WTC11 (cell line): ENCODE measurements around the gene CHRNA4. TPM values are rescaled to one million over a fixed set of nuclear protein-coding genes. Genes with fewer than 3 reads are reported as not detected.

Experiments
- ATAC-seq: fragments of 200-7000 bp; cut with Tn5 transposase; 2 replicates; pipeline ENCODE4 v1.10.0; 2021; ENCODE audit warnings: mild to moderate bottlenecking, moderate library complexity
- CTCF ChIA-PET: fragments of 300-600 bp; sonication (Branson Sonifier 250); formaldehyde crosslinking; loops from one replicate; lab custom pipeline; 2021; ENCODE audit warnings: antibody characterized with exemption; lab: Charles Lee
- POLR2A ChIA-PET: fragments of 350-600 bp; sonication (Branson Sonifier 250); formaldehyde crosslinking; loops from one replicate; lab custom pipeline; 2021; ENCODE audit warnings: antibody characterized with exemption; lab: Charles Lee
- DNase-seq: peaks from one replicate; pipeline ENCODE4 v3.0.0; 2021; ENCODE audit warnings: low spot score
- H3K27ac Mint-ChIP-seq: 2 replicates; pipeline ENCODE4 v1.8.0; 2021; ENCODE audit warnings: mixed read lengths
- H3K27me3 Mint-ChIP-seq: 2 replicates; pipeline ENCODE4 v1.8.0; 2021; ENCODE audit warnings: low read depth, mild to moderate bottlenecking, moderate library complexity, mixed read lengths
- H3K36me3 Mint-ChIP-seq: 2 replicates; pipeline ENCODE4 v1.8.0; 2021; ENCODE audit warnings: mixed read lengths
- H3K4me1 Mint-ChIP-seq: 2 replicates; pipeline ENCODE4 v1.8.0; 2022; ENCODE audit warnings: mixed read lengths
- H3K4me3 Mint-ChIP-seq: 2 replicates; pipeline ENCODE4 v1.8.0; 2021; ENCODE audit warnings: mild to moderate bottlenecking, moderate library complexity, mixed read lengths
- H3K9me3 Mint-ChIP-seq: 2 replicates; pipeline ENCODE4 v1.8.0; 2021; ENCODE audit warnings: mixed read lengths
- CREB1 ChIP-seq: sonication (generic); formaldehyde crosslinking; IDR thresholded peaks from 2 replicates; pipeline ENCODE4 v1.8.0; 2023; ENCODE audit warnings: mild to moderate bottlenecking, missing genetic modification reagents
- EMX1 ChIP-seq: fragments of 250-450 bp; sonication (Bioruptor Pico); IDR thresholded peaks from 2 replicates; pipeline ENCODE4 v1.8.0; 2021; ENCODE audit warnings: mild to moderate bottlenecking
- ETV6 ChIP-seq: sonication (generic); formaldehyde crosslinking; IDR thresholded peaks from 2 replicates; pipeline ENCODE4 v1.8.1; 2022; ENCODE audit warnings: mild to moderate bottlenecking, missing genetic modification reagents
- GABPB1 ChIP-seq: sonication (generic); formaldehyde crosslinking; IDR thresholded peaks from 2 replicates; pipeline ENCODE4 v1.8.1; 2023; ENCODE audit warnings: mild to moderate bottlenecking, missing genetic modification reagents
- GRHL2 ChIP-seq: fragments of 250-450 bp; sonication (Bioruptor Pico); IDR thresholded peaks from 2 replicates; pipeline ENCODE4 v1.8.0; 2022; ENCODE audit warnings: mild to moderate bottlenecking, moderate library complexity; ENCODE audit not compliant: insufficient replicate concordance, severe bottlenecking
- HMGA2 ChIP-seq: fragments of 250-450 bp; sonication (Bioruptor Pico); IDR thresholded peaks from 2 replicates; pipeline ENCODE4 v1.4.0; 2021; ENCODE audit warnings: mild to moderate bottlenecking, moderate library complexity
- JAZF1 ChIP-seq: fragments of 250-450 bp; sonication (Bioruptor Pico); IDR thresholded peaks from 2 replicates; pipeline ENCODE4 v1.9.0; 2021; ENCODE audit warnings: moderate library complexity, mild to moderate bottlenecking, inconsistent platforms
- NFE2L1 ChIP-seq: sonication (generic); formaldehyde crosslinking; IDR thresholded peaks from 2 replicates; pipeline ENCODE4 v1.8.1; 2023; ENCODE audit warnings: missing genetic modification reagents
- NFYB ChIP-seq: sonication (generic); formaldehyde crosslinking; conservative IDR thresholded peaks from 2 replicates; pipeline ENCODE4 v1.8.0; 2022; ENCODE audit warnings: low read depth, missing genetic modification reagents
- NR2C2 ChIP-seq: sonication (generic); formaldehyde crosslinking; IDR thresholded peaks from 2 replicates; pipeline ENCODE4 v1.8.0; 2022; ENCODE audit warnings: mild to moderate bottlenecking, missing genetic modification reagents
- OVOL2 ChIP-seq: fragments of 250-450 bp; sonication (Bioruptor Pico); IDR thresholded peaks from 2 replicates; pipeline ENCODE4 v1.9.0; 2021; ENCODE audit warnings: mild to moderate bottlenecking, borderline replicate concordance
- PRRX2 ChIP-seq: fragments of 250-450 bp; sonication (Bioruptor Pico); IDR thresholded peaks from 2 replicates; pipeline ENCODE4 v1.8.0; 2021; ENCODE audit warnings: mild to moderate bottlenecking
- SMAD3 ChIP-seq: sonication (generic); formaldehyde crosslinking; IDR thresholded peaks from 2 replicates; pipeline ENCODE4 v1.8.0; 2022; ENCODE audit warnings: missing genetic modification reagents, mild to moderate bottlenecking, borderline replicate concordance
- SMAD4 ChIP-seq: sonication (generic); formaldehyde crosslinking; IDR thresholded peaks from 2 replicates; pipeline ENCODE4 v1.8.0; 2022; ENCODE audit warnings: mild to moderate bottlenecking, missing genetic modification reagents
- SOX15 ChIP-seq: fragments of 250-450 bp; sonication (Bioruptor Pico); IDR thresholded peaks from 2 replicates; pipeline ENCODE4 v1.9.0; 2021; ENCODE audit warnings: mild to moderate bottlenecking
- SP1 ChIP-seq: sonication (generic); formaldehyde crosslinking; conservative IDR thresholded peaks from 2 replicates; pipeline ENCODE4 v1.8.1; 2022; ENCODE audit warnings: missing genetic modification reagents
- ZNF317 ChIP-seq: sonication (generic); formaldehyde crosslinking; IDR thresholded peaks from 2 replicates; pipeline ENCODE4 v1.8.1; 2023; ENCODE audit warnings: low read depth, mild to moderate bottlenecking, moderate library complexity, missing genetic modification reagents, borderline replicate concordance
- ZNF416 ChIP-seq: fragments of 250-450 bp; sonication (Bioruptor Pico); IDR thresholded peaks from 2 replicates; pipeline ENCODE4 v1.9.0; 2021; ENCODE audit warnings: mild to moderate bottlenecking, inconsistent platforms
- total RNA-seq: library from RNA; stranded (reverse); gene quantifications from 3 replicates; pipeline ENCODE4 v1.2.3, GENCODE V29; 2021
- TF ChIP-seq, protein P1 (sequence below): sonication (generic); formaldehyde crosslinking; IDR thresholded peaks from 2 replicates; pipeline ENCODE4 v1.8.0; 2023; ENCODE audit warnings: mild to moderate bottlenecking, missing genetic modification reagents
- TF ChIP-seq, protein P2 (sequence below): fragments of 250-450 bp; sonication (Bioruptor Pico); IDR thresholded peaks from 2 replicates; pipeline ENCODE4 v1.8.0; 2021; ENCODE audit warnings: mild to moderate bottlenecking
- TF ChIP-seq, protein P3 (sequence below): fragments of 250-450 bp; sonication (Bioruptor Pico); IDR thresholded peaks from 2 replicates; pipeline ENCODE4 v1.9.0; 2021; ENCODE audit warnings: moderate library complexity, mild to moderate bottlenecking, inconsistent platforms, borderline replicate concordance
- TF ChIP-seq, protein P4 (sequence below): fragments of 250-450 bp; sonication (Bioruptor Pico); IDR thresholded peaks from 2 replicates; pipeline ENCODE4 v1.9.0; 2021; ENCODE audit warnings: mild to moderate bottlenecking
- TF ChIP-seq, protein P5 (sequence below): sonication (generic); formaldehyde crosslinking; IDR thresholded peaks from 2 replicates; pipeline ENCODE4 v1.8.1; 2023; ENCODE audit warnings: mild to moderate bottlenecking, missing genetic modification reagents

Gene CHRNA4
- total RNA-seq, 1 experiment from 2014 or later = 2.5 TPM

DNA sequence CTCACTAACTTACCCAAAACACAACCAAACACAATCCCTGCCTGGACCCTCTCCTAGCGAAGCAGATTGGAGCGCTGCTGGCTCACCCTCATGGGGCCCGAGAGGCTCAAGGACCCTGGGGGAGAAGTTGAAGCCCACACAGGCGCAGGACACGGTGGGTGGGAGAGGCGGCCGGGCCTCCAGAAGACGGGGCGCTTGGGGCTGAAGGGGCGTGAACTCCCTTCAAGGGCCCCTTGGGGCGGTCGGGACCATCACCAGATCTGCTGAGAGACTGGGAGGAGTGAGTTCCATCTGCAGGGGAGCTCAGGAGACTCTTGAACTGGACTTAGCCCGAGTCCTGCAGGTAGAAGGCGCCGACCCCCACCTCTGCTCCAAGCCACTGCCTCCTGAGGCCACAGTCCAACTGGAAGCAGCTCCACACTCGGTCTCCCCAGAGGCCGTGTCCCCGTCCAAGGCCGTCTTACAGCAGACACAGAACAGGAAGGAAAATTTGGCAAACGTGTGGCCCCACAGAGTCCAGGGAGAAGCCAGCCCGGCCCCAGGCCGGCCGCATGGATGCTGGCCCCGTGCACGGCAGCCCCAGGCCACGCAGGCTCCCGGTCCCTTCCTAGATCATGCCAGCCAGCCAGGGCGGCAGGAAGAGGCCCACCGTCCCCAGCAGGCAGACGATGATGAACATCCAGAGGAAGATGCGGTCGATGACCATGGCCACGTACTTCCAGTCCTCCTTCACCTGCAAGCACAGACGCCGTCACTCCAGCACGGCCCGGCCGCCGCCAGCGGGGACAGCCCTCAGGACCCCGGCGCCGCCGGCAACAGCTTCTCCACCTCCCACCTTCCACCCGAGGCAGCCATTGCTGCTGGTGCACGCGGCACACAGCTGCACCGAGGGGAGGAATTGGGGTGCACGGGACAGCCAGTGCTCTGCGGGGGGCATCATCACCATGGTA, 14.7 kb downstream of the CHRNA4 start:
- Mint-ChIP-seq H3K4me3 (no peak overlapping the region), H3K27me3 (no peaks in the 10 kb centered on the region), H3K4me1 (no peaks in the 10 kb centered on the region), H3K9me3 (peaks cover 11% of the 10 kb centered on the region), H3K27ac (no peak overlapping the region), H3K36me3 (peaks cover 2% of the 10 kb centered on the region; the same call in 1 of the 2 replicates)
- TF ChIP-seq ZNF416 (CRISPR knock-in tag) = no peak
- ChIA-PET POLR2A (no interaction called here), CTCF (interaction anchor here (1.2 to 4.0 kb wide), 2 partner anchors 35 to 37 kb away, joined by 3 to 18 read pairs; no protein-coding TSS in a partner anchor)
- ATAC-seq (no peak), DNase-seq (no peak)

DNA sequence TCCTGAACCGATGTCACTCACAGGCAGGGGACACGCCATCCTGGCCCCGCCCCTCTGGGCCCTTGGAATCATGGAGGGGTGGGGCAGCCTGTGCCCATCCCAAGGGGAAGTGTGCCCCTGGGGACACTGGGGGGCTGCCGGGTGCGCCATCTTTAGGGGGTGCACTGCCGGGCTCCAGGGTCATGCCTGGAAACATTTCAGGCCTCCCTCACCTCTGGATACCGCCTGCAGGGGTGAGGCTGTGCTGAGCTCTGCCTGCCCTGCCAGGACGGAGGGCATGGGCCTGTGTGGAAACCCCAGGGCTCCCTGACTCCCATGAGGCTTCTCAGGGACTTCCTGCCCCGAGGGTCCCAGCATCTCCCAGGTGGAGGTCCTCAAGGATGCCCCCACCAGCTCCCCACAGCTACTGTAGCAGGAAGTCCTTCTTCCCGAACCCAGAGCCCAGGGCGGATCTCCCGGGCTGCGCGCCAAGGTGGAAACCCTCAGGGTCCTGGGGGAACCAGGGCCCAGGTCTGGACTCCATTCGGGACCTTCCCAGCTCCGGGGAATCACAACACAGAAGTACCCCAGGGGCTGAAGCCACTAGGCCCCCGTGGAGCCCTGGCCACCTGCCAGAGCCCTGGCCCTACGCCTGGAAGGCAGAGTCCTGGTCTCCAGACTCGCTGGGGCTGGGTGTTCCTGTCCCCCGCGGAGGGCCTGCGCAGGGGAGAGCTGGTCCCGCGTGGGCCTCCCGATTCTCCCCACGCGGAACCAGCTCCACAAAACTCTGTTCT, 15.6 kb downstream of the CHRNA4 start:
- POLR2A ChIA-PET = no interaction called here

DNA sequence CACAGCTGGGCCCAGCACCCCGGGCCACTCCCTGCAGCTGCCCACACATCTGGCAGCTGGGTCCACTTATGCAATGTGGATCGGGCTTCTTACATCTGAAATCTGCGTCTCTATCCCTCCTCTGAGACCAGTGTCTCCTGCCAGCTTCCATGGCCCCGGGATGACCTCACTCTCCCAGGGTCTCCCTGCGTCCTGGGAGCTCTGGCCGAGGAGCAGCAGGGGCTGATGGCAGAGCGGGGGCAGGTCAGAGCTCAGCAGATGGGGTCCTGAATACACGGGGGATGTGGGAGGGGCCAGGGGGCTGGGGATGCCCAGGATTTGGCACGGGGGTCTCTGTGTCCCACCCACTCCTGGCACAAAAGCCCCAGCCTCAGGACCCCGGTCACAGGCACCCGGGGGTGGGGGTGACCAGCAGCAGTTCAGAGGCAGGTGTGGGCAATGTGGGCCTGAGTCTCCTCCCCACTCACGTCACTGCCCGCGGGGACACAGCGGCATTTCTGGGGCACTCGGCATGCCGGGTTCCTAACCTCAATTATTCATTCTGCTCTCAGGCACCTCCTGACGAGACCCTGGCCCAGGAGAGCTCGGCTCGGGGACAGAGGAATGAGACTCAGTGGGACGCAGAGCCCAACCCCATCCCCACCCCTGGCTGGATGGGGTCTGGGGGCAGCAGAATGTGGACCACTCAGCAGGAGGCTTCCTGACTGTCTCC, 16.4 kb downstream of the CHRNA4 start:
- no peak overlapping the region for H3K4me3 Mint-ChIP-seq
- ATAC-seq = no peak
- no peaks in the 10 kb centered on the region for H3K4me1 Mint-ChIP-seq
- no peaks in the 10 kb centered on the region for H3K27me3 Mint-ChIP-seq
- ChIA-PET CTCF (interaction anchor here (0.6 to 4.0 kb wide), 4 partner anchors 21 to 121 kb away, joined by 3 to 18 read pairs (median 4); no protein-coding TSS in a partner anchor), POLR2A (no interaction called here)
- no peak for DNase-seq
- H3K27ac Mint-ChIP-seq = no peak overlapping the region
- no peaks in the 10 kb centered on the region for H3K36me3 Mint-ChIP-seq
- peaks cover 6% of the 10 kb centered on the region for H3K9me3 Mint-ChIP-seq
- TF ChIP-seq SP1 (CRISPR knock-in tag) (no peak), JAZF1 (no peak), ZNF317 (CRISPR knock-in tag) (no peak), EMX1 (CRISPR knock-in tag) (no peak), ETV6 (CRISPR knock-in tag) (no peak), SOX15 (CRISPR knock-in tag) (no peak), HMGA2 (CRISPR knock-in tag) (no peak), PRRX2 (CRISPR knock-in tag) (no peak), GRHL2 (no peak), CREB1 (CRISPR knock-in tag) (no peak)
- TF ChIP-seq, protein P1, sequence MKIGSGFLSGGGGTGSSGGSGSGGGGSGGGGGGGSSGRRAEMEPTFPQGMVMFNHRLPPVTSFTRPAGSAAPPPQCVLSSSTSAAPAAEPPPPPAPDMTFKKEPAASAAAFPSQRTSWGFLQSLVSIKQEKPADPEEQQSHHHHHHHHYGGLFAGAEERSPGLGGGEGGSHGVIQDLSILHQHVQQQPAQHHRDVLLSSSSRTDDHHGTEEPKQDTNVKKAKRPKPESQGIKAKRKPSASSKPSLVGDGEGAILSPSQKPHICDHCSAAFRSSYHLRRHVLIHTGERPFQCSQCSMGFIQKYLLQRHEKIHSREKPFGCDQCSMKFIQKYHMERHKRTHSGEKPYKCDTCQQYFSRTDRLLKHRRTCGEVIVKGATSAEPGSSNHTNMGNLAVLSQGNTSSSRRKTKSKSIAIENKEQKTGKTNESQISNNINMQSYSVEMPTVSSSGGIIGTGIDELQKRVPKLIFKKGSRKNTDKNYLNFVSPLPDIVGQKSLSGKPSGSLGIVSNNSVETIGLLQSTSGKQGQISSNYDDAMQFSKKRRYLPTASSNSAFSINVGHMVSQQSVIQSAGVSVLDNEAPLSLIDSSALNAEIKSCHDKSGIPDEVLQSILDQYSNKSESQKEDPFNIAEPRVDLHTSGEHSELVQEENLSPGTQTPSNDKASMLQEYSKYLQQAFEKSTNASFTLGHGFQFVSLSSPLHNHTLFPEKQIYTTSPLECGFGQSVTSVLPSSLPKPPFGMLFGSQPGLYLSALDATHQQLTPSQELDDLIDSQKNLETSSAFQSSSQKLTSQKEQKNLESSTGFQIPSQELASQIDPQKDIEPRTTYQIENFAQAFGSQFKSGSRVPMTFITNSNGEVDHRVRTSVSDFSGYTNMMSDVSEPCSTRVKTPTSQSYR = no peak
- TF ChIP-seq, protein P2, sequence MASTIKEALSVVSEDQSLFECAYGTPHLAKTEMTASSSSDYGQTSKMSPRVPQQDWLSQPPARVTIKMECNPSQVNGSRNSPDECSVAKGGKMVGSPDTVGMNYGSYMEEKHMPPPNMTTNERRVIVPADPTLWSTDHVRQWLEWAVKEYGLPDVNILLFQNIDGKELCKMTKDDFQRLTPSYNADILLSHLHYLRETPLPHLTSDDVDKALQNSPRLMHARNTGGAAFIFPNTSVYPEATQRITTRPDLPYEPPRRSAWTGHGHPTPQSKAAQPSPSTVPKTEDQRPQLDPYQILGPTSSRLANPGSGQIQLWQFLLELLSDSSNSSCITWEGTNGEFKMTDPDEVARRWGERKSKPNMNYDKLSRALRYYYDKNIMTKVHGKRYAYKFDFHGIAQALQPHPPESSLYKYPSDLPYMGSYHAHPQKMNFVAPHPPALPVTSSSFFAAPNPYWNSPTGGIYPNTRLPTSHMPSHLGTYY (CRISPR knock-in tag) = no peak
- TF ChIP-seq, protein P3, sequence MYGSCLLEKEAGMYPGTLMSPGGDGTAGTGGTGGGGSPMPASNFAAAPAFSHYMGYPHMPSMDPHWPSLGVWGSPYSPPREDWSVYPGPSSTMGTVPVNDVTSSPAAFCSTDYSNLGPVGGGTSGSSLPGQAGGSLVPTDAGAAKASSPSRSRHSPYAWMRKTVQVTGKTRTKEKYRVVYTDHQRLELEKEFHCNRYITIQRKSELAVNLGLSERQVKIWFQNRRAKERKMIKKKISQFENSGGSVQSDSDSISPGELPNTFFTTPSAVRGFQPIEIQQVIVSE (CRISPR knock-in tag) = no peak
- TF ChIP-seq, protein P4, sequence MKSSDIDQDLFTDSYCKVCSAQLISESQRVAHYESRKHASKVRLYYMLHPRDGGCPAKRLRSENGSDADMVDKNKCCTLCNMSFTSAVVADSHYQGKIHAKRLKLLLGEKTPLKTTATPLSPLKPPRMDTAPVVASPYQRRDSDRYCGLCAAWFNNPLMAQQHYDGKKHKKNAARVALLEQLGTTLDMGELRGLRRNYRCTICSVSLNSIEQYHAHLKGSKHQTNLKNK (CRISPR knock-in tag) = no peak

More for the DNA sequence above, 15.6 kb downstream of the CHRNA4 start:
- Mint-ChIP-seq H3K9me3 (peaks cover 4% of the 10 kb centered on the region), H3K36me3 (peaks cover 2% of the 10 kb centered on the region; the same call in 1 of the 2 replicates), H3K4me1 (no peaks in the 10 kb centered on the region), H3K27ac (no peak overlapping the region), H3K27me3 (no peaks in the 10 kb centered on the region), H3K4me3 (no peak overlapping the region)
- no peak for TF ChIP-seq NFYB (CRISPR knock-in tag)
- no peak for TF ChIP-seq NR2C2 (CRISPR knock-in tag)
- no peak for TF ChIP-seq SOX15 (CRISPR knock-in tag)
- no peak for TF ChIP-seq GABPB1
- no peak for TF ChIP-seq SMAD4
- no peak for TF ChIP-seq OVOL2 (CRISPR knock-in tag)
- TF ChIP-seq SMAD3 (CRISPR knock-in tag) = no peak
- TF ChIP-seq, protein P5, sequence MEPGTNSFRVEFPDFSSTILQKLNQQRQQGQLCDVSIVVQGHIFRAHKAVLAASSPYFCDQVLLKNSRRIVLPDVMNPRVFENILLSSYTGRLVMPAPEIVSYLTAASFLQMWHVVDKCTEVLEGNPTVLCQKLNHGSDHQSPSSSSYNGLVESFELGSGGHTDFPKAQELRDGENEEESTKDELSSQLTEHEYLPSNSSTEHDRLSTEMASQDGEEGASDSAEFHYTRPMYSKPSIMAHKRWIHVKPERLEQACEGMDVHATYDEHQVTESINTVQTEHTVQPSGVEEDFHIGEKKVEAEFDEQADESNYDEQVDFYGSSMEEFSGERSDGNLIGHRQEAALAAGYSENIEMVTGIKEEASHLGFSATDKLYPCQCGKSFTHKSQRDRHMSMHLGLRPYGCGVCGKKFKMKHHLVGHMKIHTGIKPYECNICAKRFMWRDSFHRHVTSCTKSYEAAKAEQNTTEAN (CRISPR knock-in tag) = no peak
- TF ChIP-seq NFE2L1 (CRISPR knock-in tag) = no peak
- ATAC-seq (no peak), DNase-seq (no peak)
- CTCF ChIA-PET = interaction anchor here (1.0 to 4.0 kb wide), 3 partner anchors 22 to 36 kb away, joined by 3 to 18 read pairs (median 3); no protein-coding TSS in a partner anchor
